A673 (cell line): ENCODE data around the gene DLX5.

Experiments used
- EZH2 ChIP-seq: fragments of 200-600 bp; sonication (generic); IDR thresholded peaks from 2 replicates; pipeline ENCODE4 v1.6.1; 2017; ENCODE audit warnings: borderline replicate concordance, low read depth, mild to moderate bottlenecking, mixed read lengths, antibody characterized with exemption, low read length; ENCODE audit not compliant: poor library complexity, severe bottlenecking
- TF ChIP-seq, protein P1 (sequence below): fragments of 300-800, 200-600 bp; sonication (generic); conservative IDR thresholded peaks from 2 replicates; pipeline ENCODE4 v1.5.1; 2017; ENCODE audit warnings: low read depth, mild to moderate bottlenecking, antibody characterized with exemption, low read length, moderate library complexity, mixed read lengths

DNA sequence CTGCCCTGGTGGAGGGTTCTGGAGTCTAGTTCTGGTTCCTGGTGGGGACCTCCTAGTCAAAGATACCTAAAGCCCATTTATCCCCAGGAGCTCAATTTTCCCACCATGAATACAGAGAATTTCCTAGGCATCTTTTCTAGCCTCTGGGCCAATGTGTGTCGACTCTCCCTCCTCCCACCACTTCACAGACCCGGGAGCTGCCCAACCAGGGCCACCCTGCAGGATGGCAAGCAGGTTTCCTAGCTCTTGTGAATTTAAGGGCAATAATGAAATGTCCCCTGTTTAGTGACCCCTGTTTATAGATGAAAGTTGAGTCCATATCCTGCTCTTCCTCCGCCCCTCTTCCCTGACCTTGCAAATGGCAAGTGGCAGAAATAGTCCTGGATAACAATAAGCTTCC, 9.4 kb downstream of the DLX5 start:
- TF ChIP-seq, protein P1, sequence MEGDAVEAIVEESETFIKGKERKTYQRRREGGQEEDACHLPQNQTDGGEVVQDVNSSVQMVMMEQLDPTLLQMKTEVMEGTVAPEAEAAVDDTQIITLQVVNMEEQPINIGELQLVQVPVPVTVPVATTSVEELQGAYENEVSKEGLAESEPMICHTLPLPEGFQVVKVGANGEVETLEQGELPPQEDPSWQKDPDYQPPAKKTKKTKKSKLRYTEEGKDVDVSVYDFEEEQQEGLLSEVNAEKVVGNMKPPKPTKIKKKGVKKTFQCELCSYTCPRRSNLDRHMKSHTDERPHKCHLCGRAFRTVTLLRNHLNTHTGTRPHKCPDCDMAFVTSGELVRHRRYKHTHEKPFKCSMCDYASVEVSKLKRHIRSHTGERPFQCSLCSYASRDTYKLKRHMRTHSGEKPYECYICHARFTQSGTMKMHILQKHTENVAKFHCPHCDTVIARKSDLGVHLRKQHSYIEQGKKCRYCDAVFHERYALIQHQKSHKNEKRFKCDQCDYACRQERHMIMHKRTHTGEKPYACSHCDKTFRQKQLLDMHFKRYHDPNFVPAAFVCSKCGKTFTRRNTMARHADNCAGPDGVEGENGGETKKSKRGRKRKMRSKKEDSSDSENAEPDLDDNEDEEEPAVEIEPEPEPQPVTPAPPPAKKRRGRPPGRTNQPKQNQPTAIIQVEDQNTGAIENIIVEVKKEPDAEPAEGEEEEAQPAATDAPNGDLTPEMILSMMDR = no peak
- TF ChIP-seq EZH2 = no peak
